ENCODE results near the gene PLEKHA7.

Gene PLEKHA7

GRCh38 chr11:16844268-16844771 is 169.9 kb downstream of the PLEKHA7 start:
- no peak for TF ChIP-seq CTCF (IDR thresholded peaks at IDR 0.05; ENCODE audit: insufficient read depth, missing control alignments)
- no peak for FAIRE-seq
- DNase-seq (ENCODE audit: insufficient read length, low spot score): no peak

- DNase-seq (ENCODE audit: insufficient read length, low spot score) (no peak), FAIRE-seq (no peak)
- TF ChIP-seq CTCF (IDR thresholded peaks at IDR 0.05; ENCODE audit: insufficient read depth, missing control alignments): no peak
Measured at GRCh38 chr11:16843294-16843693, 170.9 kb downstream of the PLEKHA7 start.

GRCh38 chr11:16841984-16842383 is 172.2 kb downstream of the PLEKHA7 start:
- FAIRE-seq (no peak), DNase-seq (ENCODE audit: insufficient read length, low spot score) (no peak)
- no peak for TF ChIP-seq CTCF (IDR thresholded peaks at IDR 0.05; ENCODE audit: insufficient read depth, missing control alignments)

- no peak for TF ChIP-seq CTCF (IDR thresholded peaks at IDR 0.05; ENCODE audit: insufficient read depth, missing control alignments)
- no peak for DNase-seq (ENCODE audit: insufficient read length, low spot score)
- FAIRE-seq: no peak
Measured at GRCh38 chr11:16841481-16841880, 172.7 kb downstream of the PLEKHA7 start.

GRCh38 chr11:16840951-16841350 is 173.3 kb downstream of the PLEKHA7 start:
- DNase-seq (ENCODE audit: insufficient read length, low spot score) (no peak), FAIRE-seq (no peak)
- TF ChIP-seq CTCF (IDR thresholded peaks at IDR 0.05; ENCODE audit: insufficient read depth, missing control alignments): no peak

- no peak for FAIRE-seq
- no peak for TF ChIP-seq CTCF (IDR thresholded peaks at IDR 0.05; ENCODE audit: insufficient read depth, missing control alignments)
- no peak for DNase-seq (ENCODE audit: insufficient read length, low spot score)
Measured at GRCh38 chr11:16839821-16840220, 174.4 kb downstream of the PLEKHA7 start.

- FAIRE-seq (no peak), DNase-seq (ENCODE audit: insufficient read length, low spot score) (no peak)
- TF ChIP-seq CTCF (IDR thresholded peaks at IDR 0.05; ENCODE audit: insufficient read depth, missing control alignments): no peak
Measured at GRCh38 chr11:16834384-16834783, 179.8 kb downstream of the PLEKHA7 start.
